HG03460 (cell line): ENCODE measurements around the gene CAVIN3.
"Not testable (repeated sequence)": the region's sequence is repeated elsewhere in the genome, so short reads cannot be mapped to it uniquely, and the experiment has no call there.

Experiments used
- ATAC-seq: cut with Tn5 transposase; IDR thresholded peaks from one replicate; pipeline ENCODE4 v1.9.1; 2021; ENCODE audit not compliant: unreplicated experiment

CAVIN3 gene

GRCh38 chr11:6326303-6326702, 6.0 kb upstream of the CAVIN3 start:
- no peak for ATAC-seq

GRCh38 chr11:6323291-6323905, 3.1 kb upstream of the CAVIN3 start:
- no peak for ATAC-seq

- ATAC-seq: no peak
Observed at GRCh38 chr11:6321961-6322362, 1.7 kb upstream of the CAVIN3 start.

GRCh38 chr11:6321356-6321755, 1.1 kb upstream of the CAVIN3 start:
- no peak for ATAC-seq

GRCh38 chr11:6319704-6320410, 444 bp downstream of the CAVIN3 start:
- peak; percentile 47 for ATAC-seq

GRCh38 chr11:6319001-6319703, 1.1 kb downstream of the CAVIN3 start:
- peak; percentile 19 for ATAC-seq

- no peak for ATAC-seq
Observed at GRCh38 chr11:6318204-6318603, 2.1 kb downstream of the CAVIN3 start.

GRCh38 chr11:6315811-6316425, 4.4 kb downstream of the CAVIN3 start:
- peak; percentile 49 for ATAC-seq

GRCh38 chr11:6312106-6312505, 8.2 kb downstream of the CAVIN3 start:
- ATAC-seq: no peak

GRCh38 chr11:6307876-6308275, 12.4 kb downstream of the CAVIN3 start:
- ATAC-seq: no peak

- ATAC-seq: no peak
Observed at GRCh38 chr11:6305297-6305696, 15.0 kb downstream of the CAVIN3 start.

- ATAC-seq: no peak
Observed at GRCh38 chr11:6303661-6304060, 16.6 kb downstream of the CAVIN3 start.

GRCh38 chr11:6301096-6301495, 19.2 kb downstream of the CAVIN3 start:
- ATAC-seq: no peak

GRCh38 chr11:6300325-6300724, 20.0 kb downstream of the CAVIN3 start:
- ATAC-seq: no peak

- peak; percentile 60 for ATAC-seq
Observed at GRCh38 chr11:6298605-6299004, 21.7 kb downstream of the CAVIN3 start.

- ATAC-seq: no peak
Observed at GRCh38 chr11:6297831-6298230, 22.5 kb downstream of the CAVIN3 start.

GRCh38 chr11:6285019-6285418, 35.3 kb downstream of the CAVIN3 start:
- no peak for ATAC-seq

- ATAC-seq: no peak
Observed at GRCh38 chr11:6284250-6284649, 36.1 kb downstream of the CAVIN3 start.

- no peak for ATAC-seq
Observed at GRCh38 chr11:6283453-6284023, 36.8 kb downstream of the CAVIN3 start.

- not testable (repeated sequence) for ATAC-seq
Observed at GRCh38 chr11:6280809-6281208, 39.5 kb downstream of the CAVIN3 start.

GRCh38 chr11:6273188-6273587, 47.1 kb downstream of the CAVIN3 start:
- no peak for ATAC-seq
